ENCODE data around the gene MYO1D. TPM values are rescaled to one million over a fixed set of nuclear protein-coding genes. Genes with fewer than 3 reads are reported as not detected.
A peak's percentile ranks its signal among the peaks of the same experiment; 100 is the strongest.

The MYO1D gene
- total RNA-seq, 1 donor from 2014 or later = 36.9 TPM

- H3K9me3 Mint-ChIP-seq (ENCODE audit: low read depth) = no peaks in the 10 kb centered on the region
- H3K4me1 Mint-ChIP-seq (ENCODE audit: low read depth) = peaks cover 16% of the 10 kb centered on the region
- no peak for TF ChIP-seq CTCF (IDR thresholded peaks at IDR 0.05; ENCODE audit: unreplicated experiment)
- H3K27me3 Mint-ChIP-seq = no peaks in the 10 kb centered on the region
- H3K27ac Mint-ChIP-seq = no peak overlapping the region
- peaks cover 1% of the 10 kb centered on the region for H3K36me3 Mint-ChIP-seq (ENCODE audit: insufficient read depth)
- H3K4me3 Mint-ChIP-seq (ENCODE audit: low read depth) = peak overlapping the region; percentile 72
- no peak for DNase-seq (ENCODE audit: low spot score, unreplicated experiment)
Measured at GRCh38 chr17:32520737-32521404, 356.1 kb downstream of the MYO1D start.

DNA sequence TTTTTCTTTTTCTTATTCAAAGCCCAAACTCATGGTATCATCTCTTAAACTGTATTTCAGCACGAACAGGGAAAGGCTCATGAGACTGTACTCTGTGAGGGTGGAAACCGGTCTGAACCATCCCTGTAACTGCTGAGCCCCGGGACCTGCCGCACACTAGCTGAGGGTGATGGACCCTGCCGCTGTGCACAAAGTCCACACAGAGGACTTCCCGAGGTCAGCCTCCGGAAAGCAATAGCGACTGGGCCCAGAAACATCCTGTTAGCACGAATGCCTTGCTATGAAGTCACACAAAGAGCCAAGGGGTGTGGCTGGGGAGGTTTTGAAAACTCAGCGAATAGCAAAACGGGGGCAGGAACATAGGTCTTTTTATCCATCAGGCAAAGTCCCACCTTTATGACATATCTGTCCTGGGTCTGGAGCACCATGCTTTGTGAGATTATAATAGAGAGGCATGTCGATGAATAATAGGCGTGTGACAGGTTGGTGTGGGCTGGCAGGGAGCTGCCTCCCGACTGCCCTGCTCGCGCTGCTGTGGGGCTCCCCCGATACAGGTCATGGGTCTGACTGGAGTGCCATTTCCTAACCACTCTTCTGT, 356.7 kb downstream of the MYO1D start:
- Mint-ChIP-seq H3K9me3 (ENCODE audit: low read depth) (no peaks in the 10 kb centered on the region), H3K4me1 (ENCODE audit: low read depth) (peaks cover 16% of the 10 kb centered on the region), H3K27me3 (no peaks in the 10 kb centered on the region), H3K4me3 (ENCODE audit: low read depth) (peak overlapping the region; percentile 72), H3K27ac (peak overlapping the region; percentile 80), H3K36me3 (ENCODE audit: insufficient read depth) (peaks cover 1% of the 10 kb centered on the region)
- DNase-seq (ENCODE audit: low spot score, unreplicated experiment) = no peak
- no peak for TF ChIP-seq CTCF (IDR thresholded peaks at IDR 0.05; ENCODE audit: unreplicated experiment)

DNA sequence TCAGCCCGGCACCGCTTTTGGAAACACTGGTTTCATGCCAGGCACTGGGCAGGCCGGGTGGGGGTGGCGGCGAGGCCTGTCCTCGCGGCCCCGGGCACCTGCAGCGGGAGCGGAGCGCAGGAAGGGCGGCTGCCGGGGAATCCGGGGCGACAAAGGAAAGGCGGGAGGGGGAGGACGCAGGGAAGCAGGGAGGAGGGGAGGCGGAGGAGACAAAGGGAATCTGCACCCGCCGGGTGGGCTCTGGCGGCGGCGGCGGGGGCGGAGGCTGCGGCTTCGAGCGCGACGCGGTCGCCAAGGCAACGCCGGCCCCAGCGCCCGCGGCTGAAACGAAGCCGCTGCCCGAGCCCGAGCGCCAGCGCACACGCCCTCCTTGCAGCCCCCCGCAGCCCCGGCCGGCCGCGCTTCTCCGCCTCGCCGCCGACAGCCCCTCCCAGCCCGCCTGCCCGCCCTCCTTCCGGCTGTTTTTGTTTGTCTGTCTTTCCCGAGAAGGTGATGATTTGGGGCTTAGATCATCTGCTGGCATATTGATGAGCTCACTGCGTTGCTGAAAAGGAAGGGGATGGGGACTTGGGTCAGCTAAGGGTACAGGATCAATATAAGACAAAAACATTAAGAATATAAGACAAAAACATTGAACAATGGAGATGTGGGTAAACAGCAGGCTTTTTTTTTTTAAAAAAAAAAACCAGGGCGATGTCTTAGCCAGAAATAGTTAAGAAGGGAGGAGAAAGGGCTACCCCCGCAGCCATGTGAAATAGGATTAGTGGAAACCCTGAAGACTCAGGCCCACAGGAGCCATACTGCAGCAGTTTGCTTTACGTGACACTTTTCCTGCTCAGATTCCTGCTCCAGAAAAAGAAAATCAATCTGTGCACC, 357.5 kb downstream of the MYO1D start:
- TF ChIP-seq CTCF (IDR thresholded peaks at IDR 0.05; ENCODE audit: unreplicated experiment) = no peak
- no peaks in the 10 kb centered on the region for H3K27me3 Mint-ChIP-seq
- DNase-seq (ENCODE audit: low spot score, unreplicated experiment) = peak; percentile 57
- H3K4me3 Mint-ChIP-seq (ENCODE audit: low read depth) = peak overlapping the region; percentile 77
- no peaks in the 10 kb centered on the region for H3K9me3 Mint-ChIP-seq (ENCODE audit: low read depth)
- H3K36me3 Mint-ChIP-seq (ENCODE audit: insufficient read depth) = peaks cover 1% of the 10 kb centered on the region
- H3K4me1 Mint-ChIP-seq (ENCODE audit: low read depth) = peaks cover 16% of the 10 kb centered on the region
- H3K27ac Mint-ChIP-seq = peak overlapping the region; percentile 90

DNA sequence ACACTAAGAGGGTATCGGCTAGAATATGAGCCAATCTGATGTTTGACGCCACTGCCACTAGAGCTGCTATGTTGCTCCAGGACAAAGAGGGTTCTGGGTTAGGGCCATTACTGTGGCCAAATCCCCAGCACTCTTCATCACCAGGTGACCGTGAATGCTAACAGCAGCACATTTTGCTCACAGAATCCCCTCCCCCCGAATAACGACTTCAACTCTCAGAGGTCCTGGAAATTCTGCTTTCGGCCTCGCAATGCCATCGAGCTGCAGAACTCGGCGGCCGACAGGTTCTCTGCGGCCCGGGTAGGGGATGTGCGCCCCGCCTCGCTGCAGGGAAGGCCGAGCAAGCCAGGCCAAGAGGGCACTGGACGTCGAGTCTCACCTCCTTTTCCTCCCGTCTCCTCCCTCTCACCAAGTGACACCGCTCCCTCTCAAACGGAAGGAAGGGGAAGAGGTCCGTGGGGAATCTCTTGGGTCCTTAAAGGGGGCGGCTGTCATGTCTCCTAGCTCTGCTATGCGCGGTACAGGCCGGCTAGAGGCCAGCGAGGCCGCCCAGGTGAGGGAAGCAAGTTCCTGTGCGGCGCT, 358.2 kb downstream of the MYO1D start:
- Mint-ChIP-seq H3K9me3 (ENCODE audit: low read depth) (no peaks in the 10 kb centered on the region), H3K27me3 (no peaks in the 10 kb centered on the region), H3K27ac (peak overlapping the region; percentile 90), H3K4me1 (ENCODE audit: low read depth) (peaks cover 16% of the 10 kb centered on the region), H3K36me3 (ENCODE audit: insufficient read depth) (peaks cover 1% of the 10 kb centered on the region), H3K4me3 (ENCODE audit: low read depth) (peak overlapping the region; percentile 77)
- TF ChIP-seq CTCF (IDR thresholded peaks at IDR 0.05; ENCODE audit: unreplicated experiment) = no peak
- no peak for DNase-seq (ENCODE audit: low spot score, unreplicated experiment)

DNA sequence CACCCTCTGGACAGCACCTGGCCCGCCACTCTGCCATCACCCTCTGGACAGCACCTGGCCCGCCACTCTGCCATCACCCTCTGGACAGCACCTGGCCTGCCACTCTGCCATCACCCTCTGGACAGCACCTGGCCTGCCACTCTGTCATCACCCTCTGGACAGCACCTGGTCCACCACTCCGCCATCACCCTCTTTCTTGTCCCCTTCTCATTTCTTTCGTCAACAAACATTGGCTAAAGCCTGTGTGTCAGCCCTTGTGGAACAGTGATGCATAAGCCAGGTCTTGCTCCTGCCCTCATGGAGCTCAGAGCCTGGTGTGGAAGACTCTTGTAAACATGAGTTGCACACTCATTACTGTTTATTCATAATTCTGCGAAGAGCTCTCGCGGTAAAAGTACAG, 358.9 kb downstream of the MYO1D start:
- Mint-ChIP-seq H3K27ac (no peak overlapping the region), H3K9me3 (ENCODE audit: low read depth) (no peaks in the 10 kb centered on the region), H3K36me3 (ENCODE audit: insufficient read depth) (peaks cover 1% of the 10 kb centered on the region), H3K27me3 (no peaks in the 10 kb centered on the region), H3K4me1 (ENCODE audit: low read depth) (peaks cover 16% of the 10 kb centered on the region), H3K4me3 (ENCODE audit: low read depth) (no peak overlapping the region)
- DNase-seq (ENCODE audit: low spot score, unreplicated experiment) = no peak
- TF ChIP-seq CTCF (IDR thresholded peaks at IDR 0.05; ENCODE audit: unreplicated experiment) = no peak

Measured in progenitor cell of endocrine pancreas (in vitro differentiated cells).